DND-41 (cell line): ENCODE results near the gene SESTD1.

Experiments used
- ATAC-seq: fragments of 200-7000 bp; cut with Tn5 transposase; 3 replicates; pipeline ENCODE4 v1.9.1; 2021; ENCODE audit warnings: low read depth; ENCODE audit not compliant: insufficient read depth
- DNase-seq: peaks from one replicate; pipeline ENCODE4 v3.0.0-alpha.2; 2020
- H2AFZ ChIP-seq: 2 replicates; pipeline ENCODE4 v1.6.0; 2012; ENCODE audit warnings: low read depth, low read length
- H3K27ac ChIP-seq: 2 replicates; pipeline ENCODE4 v1.5.1; 2012; ENCODE audit warnings: low read length, inconsistent platforms
- H3K27me3 ChIP-seq: fragments of 200-600 bp; sonication (generic); 2 replicates; pipeline ENCODE4 v1.6.0; 2012; ENCODE audit warnings: low read length, mild to moderate bottlenecking, inconsistent platforms; ENCODE audit not compliant: insufficient read depth, poor library complexity
- H3K36me3 ChIP-seq: 2 replicates; pipeline ENCODE4 v1.5.1; 2012; ENCODE audit warnings: low read length, inconsistent platforms; ENCODE audit not compliant: insufficient read depth
- H3K4me1 ChIP-seq: 2 replicates; pipeline ENCODE4 v1.5.1; 2012; ENCODE audit warnings: mild to moderate bottlenecking, low read length; ENCODE audit not compliant: insufficient read depth
- H3K4me2 ChIP-seq: 2 replicates; pipeline ENCODE4 v1.6.0; 2012; ENCODE audit warnings: mild to moderate bottlenecking, moderate library complexity, low read length, inconsistent platforms; ENCODE audit not compliant: insufficient read depth
- H3K4me3 ChIP-seq, 2 experiments: fragments of 200-600 bp in 1 of 2; shearing (Covaris generic) in 1 of 2; 2 replicates each; pipeline ENCODE4 v1.5.1; 2012 to 2016; ENCODE audit warnings: inconsistent platforms in 2 of 2, low read length in 2 of 2, mild to moderate bottlenecking in 2 of 2, low read depth in 1 of 2, moderate library complexity in 1 of 2
- H3K79me2 ChIP-seq: 2 replicates; pipeline ENCODE4 v1.6.0; 2012; ENCODE audit warnings: low read length, inconsistent platforms; ENCODE audit not compliant: insufficient read depth
- H3K9ac ChIP-seq: 2 replicates; pipeline ENCODE4 v1.6.0; 2012; ENCODE audit warnings: low read depth, mild to moderate bottlenecking, inconsistent platforms, low read length, moderate library complexity
- H3K9me3 ChIP-seq: 2 replicates; pipeline ENCODE4 v1.5.1; 2012; ENCODE audit warnings: low read length, moderate library complexity, mild to moderate bottlenecking, inconsistent platforms; ENCODE audit not compliant: insufficient read depth, severe bottlenecking
- H4K20me1 ChIP-seq: 2 replicates; pipeline ENCODE4 v1.6.0; 2012; ENCODE audit warnings: low read length; ENCODE audit not compliant: insufficient read depth
- CTCF ChIP-seq: IDR thresholded peaks from 2 replicates; pipeline ENCODE4 v1.5.1; 2012; ENCODE audit warnings: borderline replicate concordance, low read length, moderate library complexity, mild to moderate bottlenecking; ENCODE audit not compliant: poor library complexity, severe bottlenecking; ENCODE audit errors: extremely low read depth
- EZH2 ChIP-seq: IDR thresholded peaks from 3 replicates; pipeline ENCODE4 v1.6.1; 2012; ENCODE audit warnings: borderline replicate concordance, low read depth, mild to moderate bottlenecking, moderate library complexity, low read length, inconsistent platforms; ENCODE audit not compliant: severe bottlenecking

The SESTD1 gene

GRCh38 chr2:179193759-179194394 lies 70.8 kb downstream of the SESTD1 start:
- DNase-seq (no peak), ATAC-seq (no peak)
- Histone ChIP-seq H3K9me3 (peaks cover 6% of the 10 kb centered on the region), H4K20me1 (no peaks in the 10 kb centered on the region), H3K27ac (no peak overlapping the region), H3K9ac (no peak overlapping the region), H3K4me1 (no peaks in the 10 kb centered on the region), H3K27me3 (no peaks in the 10 kb centered on the region), H3K4me3 (no peak overlapping the region), H3K4me2 (no peak overlapping the region), H3K36me3 (peaks cover 6% of the 10 kb centered on the region; the same call in 1 of the 2 replicates), H3K79me2 (peaks cover 9% of the 10 kb centered on the region; the same call in 1 of the 2 replicates), H2AFZ (no peak overlapping the region)
- TF ChIP-seq EZH2, result no peak

- ATAC-seq (no peak), DNase-seq (no peak)
- Histone ChIP-seq H3K9me3 (peaks cover 11% of the 10 kb centered on the region), H3K27me3 (no peaks in the 10 kb centered on the region), H3K4me2 (no peak overlapping the region), H3K4me1 (no peaks in the 10 kb centered on the region), H3K4me3 (no peak overlapping the region), H2AFZ (no peak overlapping the region), H4K20me1 (no peaks in the 10 kb centered on the region), H3K79me2 (peaks cover 14% of the 10 kb centered on the region; the same call in 1 of the 2 replicates), H3K9ac (no peak overlapping the region), H3K27ac (no peak overlapping the region), H3K36me3 (peaks cover 11% of the 10 kb centered on the region)
- TF ChIP-seq EZH2 (no peak), CTCF (no peak)
Measured at GRCh38 chr2:179191110-179191509, 73.5 kb downstream of the SESTD1 start.

GRCh38 chr2:179186126-179186525 lies 78.5 kb downstream of the SESTD1 start:
- no peaks in the 10 kb centered on the region for H3K27me3 ChIP-seq
- no peak overlapping the region for H2AFZ ChIP-seq
- H3K9me3 ChIP-seq, result peaks cover 9% of the 10 kb centered on the region

GRCh38 chr2:179184610-179185009 lies 80.0 kb downstream of the SESTD1 start:
- Histone ChIP-seq H2AFZ (no peak overlapping the region), H3K4me1 (no peaks in the 10 kb centered on the region), H3K4me3 (no peak overlapping the region), H3K4me2 (no peak overlapping the region), H4K20me1 (no peaks in the 10 kb centered on the region), H3K9me3 (peaks cover 7% of the 10 kb centered on the region), H3K9ac (no peak overlapping the region), H3K27me3 (no peaks in the 10 kb centered on the region), H3K79me2 (peaks cover 5% of the 10 kb centered on the region; the same call in 1 of the 2 replicates), H3K36me3 (peaks cover 13% of the 10 kb centered on the region), H3K27ac (no peak overlapping the region)
- TF ChIP-seq CTCF, result no peak
- TF ChIP-seq EZH2, result no peak
- DNase-seq (no peak), ATAC-seq (no peak)

More at GRCh38 chr2:179186126-179186525, 78.5 kb downstream of the SESTD1 start:
- Histone ChIP-seq H3K4me3 (no peak overlapping the region), H3K9ac (no peak overlapping the region), H3K79me2 (peaks cover 9% of the 10 kb centered on the region; the same call in 1 of the 2 replicates), H3K4me2 (no peak overlapping the region), H3K27ac (no peak overlapping the region), H3K36me3 (peaks cover 14% of the 10 kb centered on the region), H4K20me1 (no peaks in the 10 kb centered on the region), H3K4me1 (no peaks in the 10 kb centered on the region)
- DNase-seq, result no peak
- ATAC-seq, result no peak
- TF ChIP-seq EZH2 (no peak), CTCF (no peak)
